Activated T-helper 1 cell treated with Interleukin-2 at 50 U/mL for 16 hours (primary cell): Measurements from ENCODE around the gene RIOX2.
"Not testable (repeated sequence)": the region's sequence is repeated elsewhere in the genome, so short reads cannot be mapped to it uniquely, and the experiment has no call there.

Experiments used
- DNase-seq: peaks from one replicate; pipeline ENCODE4 v3.0.0-alpha.2; 2020; ENCODE audit warnings: low read depth

RIOX2 gene

DNA sequence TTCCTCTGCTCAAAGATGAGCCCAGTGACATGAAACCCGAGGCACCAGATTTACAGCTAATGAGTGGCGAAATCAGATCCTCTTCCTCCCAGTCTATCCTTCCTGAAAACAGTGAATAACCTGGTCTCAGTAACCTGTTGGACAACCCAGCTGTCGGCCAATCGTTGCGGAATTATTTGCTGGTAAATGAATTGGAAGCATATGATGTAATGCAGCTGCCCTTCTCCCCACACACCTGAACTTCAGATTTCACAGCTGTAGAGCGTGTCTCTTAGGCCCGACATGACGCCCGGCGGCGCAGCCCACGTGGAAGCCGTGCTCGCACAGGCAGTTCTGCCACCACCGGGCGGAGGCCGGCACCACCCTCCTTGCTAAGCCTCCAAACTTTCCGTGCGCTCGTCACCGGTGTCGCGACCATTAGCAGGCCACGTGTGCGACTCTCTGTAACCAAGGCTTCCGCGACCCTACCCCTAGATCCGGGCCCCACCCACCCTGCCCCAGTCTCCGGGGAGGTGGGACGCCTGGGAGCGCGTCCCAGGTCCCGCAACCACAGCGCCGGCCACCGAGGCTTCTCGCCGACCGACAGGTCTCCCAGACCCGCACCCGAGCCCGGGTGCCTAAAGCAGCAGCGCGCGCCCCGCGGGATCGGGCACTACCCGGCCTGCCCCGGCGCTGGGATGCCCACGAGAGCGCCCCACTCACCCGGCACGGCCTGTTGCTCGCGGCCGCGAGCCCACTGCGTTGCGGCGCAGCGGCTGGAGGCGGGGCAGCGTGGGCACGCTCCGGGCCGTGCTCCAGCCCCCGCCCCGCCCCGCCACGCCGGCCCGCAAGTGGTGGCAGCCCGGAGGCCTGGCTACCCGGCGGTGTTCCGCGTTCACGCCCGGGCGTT lies at the start of gene RIOX2:
RIOX2 (minus strand) TSS at position 753 of the 889 bp plus-strand sequence. CDS start 4,838 bp downstream, outside the sequence.
- DNase-seq: peak; percentile 61

DNA sequence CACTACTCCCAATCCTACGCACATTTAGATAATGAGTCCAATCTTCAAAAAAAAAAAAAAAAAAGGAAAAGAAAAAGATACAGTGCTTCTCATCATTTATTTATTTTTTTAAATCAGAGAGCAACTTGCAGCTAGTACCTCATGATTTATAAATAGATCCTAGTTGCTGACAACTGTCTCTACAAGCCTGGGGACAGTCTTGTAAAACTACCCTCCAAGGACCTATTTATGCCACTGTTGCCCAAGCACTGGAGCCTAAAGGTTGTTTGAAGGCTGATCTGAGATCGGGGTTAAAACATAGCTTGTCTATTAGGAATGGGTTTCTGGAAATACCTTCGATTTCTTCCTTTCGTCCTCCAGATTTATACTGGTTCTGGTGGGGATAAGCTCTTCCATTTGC lies 48.2 kb upstream of the RIOX2 start:
- DNase-seq: no peak

DNA sequence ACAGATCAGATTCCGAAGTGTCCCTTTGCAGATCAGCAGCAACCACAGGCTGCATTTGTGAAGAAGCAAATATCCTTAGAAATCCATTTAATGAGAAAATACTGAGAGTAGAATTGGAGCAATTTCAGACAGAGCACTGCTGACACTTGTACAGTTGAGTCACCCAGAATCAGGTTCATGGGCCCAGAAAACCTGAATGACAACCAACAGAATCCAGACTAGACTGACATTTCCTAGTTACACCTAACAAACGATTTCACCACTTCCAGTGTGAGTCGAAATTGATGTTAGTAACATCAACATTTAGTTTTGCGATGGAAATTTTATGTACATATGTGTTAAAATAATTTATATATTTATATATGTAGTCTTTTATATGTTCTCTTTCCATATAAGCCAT lies 46.1 kb upstream of the RIOX2 start:
- DNase-seq: no peak

DNA sequence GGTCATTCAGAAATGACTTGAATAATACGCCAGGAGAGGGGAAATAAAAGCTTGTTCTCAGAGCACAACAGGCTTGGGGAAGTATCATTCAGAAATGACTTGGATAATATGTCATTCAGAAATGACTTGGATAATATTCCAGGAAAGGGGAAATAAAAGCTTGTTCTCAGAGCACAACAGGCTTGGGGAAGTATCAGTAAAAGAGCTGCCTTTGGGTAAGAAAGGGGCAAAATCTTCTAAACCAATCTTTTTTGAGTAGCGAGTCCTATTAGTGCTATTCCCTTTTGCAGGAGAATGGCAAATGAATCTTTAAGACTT lies 42.0 kb upstream of the RIOX2 start:
- DNase-seq: no peak

DNA sequence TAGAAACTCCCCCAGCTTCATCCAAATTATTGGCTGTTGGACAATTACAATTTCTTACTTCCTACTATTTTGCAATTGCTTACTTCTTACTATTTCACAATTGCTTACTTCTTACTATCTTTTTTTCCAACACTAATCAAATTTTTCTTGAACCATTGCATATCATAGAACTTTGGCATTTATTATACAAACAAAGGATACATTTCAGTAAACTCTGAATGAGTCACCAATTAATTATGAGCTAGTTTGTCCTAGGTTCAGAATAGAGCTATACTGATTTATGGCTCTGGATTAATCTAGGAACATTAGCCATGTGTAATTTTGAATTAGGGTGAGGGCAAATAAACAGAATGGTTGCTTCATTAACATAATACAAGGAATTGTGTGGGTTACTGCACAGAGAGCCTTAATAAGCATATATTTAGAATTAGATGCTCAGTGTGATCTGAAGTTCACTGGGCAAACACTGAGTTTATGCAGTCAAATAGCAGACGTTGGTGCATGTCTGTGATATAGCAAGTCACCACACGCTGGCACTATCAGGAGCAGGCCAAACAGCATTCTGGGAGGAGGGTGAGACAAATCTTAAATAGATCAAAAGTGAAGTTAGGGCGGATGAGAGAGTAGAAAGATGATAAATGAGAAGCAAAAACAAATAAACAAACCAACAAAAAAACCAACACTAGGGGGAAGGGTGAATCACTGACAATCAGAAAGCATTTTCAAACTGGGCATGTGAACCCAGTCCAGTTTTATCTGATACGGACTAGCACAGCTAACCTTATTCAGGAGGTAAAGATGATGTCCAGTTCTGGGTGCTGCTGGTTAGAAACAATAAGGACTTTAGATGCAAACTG lies 41.4 kb upstream of the RIOX2 start:
- no peak for DNase-seq

DNA sequence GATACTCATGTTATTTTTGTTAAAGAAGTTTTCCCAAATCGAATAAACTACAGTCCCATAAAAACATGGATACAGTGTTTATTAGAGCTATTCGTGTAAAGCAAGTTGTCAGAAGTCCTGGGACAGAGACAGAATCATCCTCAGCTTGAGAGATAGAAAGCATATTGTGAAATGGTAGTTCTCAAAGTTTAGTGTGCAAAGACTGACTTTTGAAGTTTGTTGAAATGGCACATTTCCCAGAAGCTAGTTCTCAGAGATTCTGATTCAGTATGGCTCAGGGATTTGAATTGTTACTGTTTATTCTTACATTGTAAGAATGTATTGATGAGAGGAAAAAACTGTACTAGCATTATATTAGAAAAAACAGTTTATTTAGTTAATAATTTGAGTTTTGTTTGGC lies 40.7 kb upstream of the RIOX2 start:
- no peak for DNase-seq

DNA sequence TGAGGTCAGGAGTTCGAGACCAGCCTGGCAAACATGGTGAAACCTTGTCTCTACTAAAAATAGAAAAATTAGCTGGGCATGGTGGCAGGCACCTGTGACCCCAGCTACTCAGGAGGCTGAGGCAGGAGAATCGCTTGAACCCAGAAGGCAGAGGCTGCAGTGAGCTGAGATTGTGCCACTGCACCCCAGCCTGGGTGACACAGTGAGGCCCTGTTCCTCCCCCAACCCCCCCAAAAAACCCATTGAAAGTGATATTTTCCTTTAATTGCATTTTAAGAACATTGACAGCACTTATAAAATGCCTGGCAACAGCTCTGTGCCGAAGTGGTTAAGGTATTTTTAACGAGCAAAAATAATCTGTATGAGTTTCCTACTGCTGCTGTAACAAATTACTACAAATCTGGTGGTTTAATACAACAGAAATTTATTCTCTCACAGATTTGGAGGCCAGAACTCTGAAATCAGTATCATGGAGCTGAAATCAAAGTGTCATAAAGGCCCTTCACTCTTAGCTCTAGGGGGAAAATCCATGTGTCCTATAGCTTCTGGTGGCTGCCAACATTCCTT lies 38.7 kb upstream of the RIOX2 start:
- not testable (repeated sequence) for DNase-seq

DNA sequence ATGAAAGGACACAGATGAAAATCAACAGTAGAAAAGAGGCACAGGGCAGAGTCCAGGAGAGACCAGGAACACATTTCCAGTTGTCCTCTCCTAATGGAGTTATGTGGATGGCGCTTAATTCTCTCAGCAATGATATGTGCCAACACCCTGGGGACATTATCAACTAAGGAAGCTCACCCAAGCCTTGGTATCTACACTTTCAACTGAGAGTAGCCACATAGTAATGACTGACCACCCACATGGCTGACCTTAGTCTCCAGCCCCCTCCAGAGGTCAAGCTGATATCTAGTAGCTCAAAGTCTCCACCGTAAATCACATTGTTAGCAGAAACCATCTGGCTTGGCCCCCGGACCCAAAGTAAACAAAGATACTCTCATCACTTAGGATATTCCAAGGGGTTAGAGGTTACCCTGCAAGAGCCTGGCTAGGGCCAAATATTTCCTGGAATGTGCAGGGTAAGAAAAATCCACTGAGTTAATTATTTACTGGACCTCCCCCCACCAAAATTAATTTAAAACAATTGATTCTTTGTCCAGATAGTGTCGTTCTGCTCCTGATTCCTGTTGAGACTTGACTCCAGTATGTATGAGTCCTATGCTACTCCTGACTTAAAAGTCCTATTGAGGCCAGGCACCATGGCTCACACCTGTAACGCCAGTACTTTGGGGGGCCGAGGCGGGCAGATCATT lies 38.1 kb upstream of the RIOX2 start:
- DNase-seq: no peak

DNA sequence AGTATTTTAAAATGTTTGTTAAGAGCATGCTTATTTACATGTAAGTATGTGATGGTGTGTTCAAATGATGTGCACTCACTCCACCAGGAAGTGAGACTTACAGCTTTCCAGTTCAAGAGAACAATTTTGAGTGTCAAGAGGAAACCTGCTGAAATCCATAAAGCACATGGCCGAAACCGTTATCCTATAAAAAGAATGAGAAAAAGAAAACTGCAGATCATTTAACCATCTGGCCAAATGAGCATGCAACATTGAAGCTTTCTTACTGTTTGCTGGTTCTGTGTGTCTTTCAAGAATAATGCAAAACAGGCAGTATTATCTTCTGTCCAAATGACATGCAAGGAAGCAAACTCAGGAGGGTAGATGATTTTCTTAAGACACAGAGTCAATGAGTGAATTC lies 36.6 kb upstream of the RIOX2 start:
- DNase-seq: no peak

DNA sequence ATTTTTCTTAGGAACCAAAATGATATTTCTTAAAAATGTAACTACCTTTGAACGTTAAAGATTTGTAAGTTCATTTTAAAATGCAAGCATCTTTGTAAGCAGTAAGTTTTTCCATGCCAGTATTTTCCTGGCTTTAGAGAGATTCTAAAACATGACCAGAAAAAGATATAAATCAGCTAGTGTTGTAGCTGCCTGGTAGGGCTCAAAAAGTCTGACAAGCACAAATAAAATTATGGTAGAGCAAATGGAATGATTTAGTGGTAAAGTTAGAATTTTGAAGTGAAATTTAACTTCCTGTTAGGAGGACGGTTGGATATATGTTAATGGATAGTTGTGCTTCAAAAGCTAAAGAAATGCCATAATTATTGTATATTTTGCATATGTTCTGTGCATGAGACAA lies 33.2 kb upstream of the RIOX2 start:
- DNase-seq: no peak

DNA sequence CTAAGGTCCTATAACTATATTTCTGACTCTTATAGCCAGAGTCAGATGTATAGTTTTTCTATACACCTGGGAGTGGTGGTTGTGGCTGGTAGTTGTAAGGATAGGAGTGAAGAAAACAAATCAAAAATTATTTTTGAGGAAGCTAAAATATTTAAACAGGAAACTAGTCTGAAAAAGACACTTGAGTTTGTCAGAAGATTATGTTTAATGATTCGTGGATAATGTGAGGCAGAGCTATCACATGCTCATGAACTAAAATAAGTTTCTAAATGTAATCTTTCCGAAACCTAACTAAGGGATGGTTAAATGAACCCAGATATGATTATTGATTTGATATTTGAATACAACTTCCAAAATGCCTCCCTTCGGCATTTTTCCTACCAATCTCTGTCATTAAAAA lies 32.5 kb upstream of the RIOX2 start:
- no peak for DNase-seq

DNA sequence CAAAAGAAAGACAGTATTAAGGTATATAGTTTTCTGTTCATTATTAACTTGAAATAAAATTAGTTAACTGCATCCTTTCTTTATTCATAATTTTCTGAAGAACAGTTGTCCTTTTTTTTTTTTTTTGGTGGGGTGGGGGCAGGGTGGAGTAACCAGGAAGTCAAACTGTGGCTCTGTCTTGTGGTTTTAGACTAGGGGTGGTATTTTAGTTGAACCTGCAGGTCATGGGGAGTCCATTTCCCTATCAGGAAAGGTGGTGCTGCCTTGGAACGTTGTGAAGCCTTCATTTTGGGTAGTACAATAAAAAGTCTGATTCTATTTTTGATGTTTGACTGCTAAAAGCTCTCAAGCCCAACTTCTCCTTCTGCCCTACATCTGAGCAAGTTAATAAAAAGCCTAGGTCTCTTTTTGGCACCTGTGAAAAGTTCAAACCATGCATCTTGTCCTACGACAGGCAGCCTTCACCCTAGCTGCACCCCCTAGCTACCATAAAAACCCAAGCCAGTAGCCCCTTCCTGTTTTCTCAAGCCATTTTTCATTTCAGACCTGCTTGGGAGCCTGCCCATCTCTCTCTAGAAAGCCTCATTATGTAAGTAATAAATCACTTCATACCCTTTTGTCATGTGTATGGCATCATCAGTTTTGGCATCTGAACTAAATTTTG lies 31.2 kb upstream of the RIOX2 start:
- DNase-seq: no peak

DNA sequence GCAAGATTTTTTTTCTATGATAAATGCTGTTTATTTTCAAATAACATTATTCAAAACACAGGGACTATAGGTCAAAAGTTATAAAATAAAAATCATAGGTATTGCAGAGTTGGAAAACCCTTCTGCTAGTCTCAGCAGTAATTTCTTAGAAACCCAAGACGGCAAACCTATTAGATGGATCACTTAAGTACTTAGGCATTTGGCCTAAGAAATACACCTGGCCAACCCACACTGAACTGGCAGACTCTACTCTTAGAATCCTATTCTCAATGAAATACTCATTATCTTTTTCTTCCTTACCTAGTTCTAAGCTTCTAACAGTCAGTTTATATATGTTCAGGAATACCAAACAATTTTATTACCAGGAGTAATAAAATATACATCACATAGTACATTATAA lies 30.5 kb upstream of the RIOX2 start:
- no peak for DNase-seq

DNA sequence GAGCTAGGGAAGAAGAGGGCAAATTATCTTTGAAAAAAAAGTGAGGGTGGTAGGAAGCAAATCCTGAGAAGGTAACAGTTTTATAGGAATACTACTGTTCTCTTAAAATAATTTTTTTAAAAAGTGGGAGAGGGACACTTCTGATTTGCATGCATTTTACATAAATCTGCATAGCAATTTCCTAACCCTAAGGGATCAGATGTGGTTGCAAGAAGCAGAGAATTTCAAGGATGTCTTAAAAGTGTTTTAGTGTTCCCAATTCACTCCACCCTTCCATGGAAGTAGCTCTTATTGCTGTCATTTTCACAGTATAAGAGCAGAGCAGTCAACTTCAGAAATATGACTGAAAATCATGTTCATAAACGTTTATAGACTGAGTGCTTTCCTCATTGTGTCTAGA lies 27.8 kb upstream of the RIOX2 start:
- DNase-seq: no peak

DNA sequence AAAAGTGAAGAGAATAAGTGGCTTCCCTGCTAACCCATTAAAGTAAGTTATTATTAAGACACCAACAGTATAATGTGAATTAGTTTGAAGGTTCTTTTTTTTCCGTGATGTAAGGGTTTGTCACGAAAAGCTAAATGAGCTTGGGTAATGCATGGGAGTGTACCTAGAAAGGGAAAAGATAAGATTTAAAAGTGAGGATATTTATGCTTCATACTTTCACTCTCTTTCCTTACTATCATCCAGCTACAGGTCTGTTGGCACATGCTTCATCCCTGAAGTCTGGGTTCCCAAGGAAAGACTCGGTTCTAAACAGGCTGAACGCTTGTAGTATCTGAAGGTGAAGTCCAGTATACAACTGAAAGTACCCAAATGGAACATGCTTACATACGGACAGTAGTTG lies 26.9 kb upstream of the RIOX2 start:
- no peak for DNase-seq

DNA sequence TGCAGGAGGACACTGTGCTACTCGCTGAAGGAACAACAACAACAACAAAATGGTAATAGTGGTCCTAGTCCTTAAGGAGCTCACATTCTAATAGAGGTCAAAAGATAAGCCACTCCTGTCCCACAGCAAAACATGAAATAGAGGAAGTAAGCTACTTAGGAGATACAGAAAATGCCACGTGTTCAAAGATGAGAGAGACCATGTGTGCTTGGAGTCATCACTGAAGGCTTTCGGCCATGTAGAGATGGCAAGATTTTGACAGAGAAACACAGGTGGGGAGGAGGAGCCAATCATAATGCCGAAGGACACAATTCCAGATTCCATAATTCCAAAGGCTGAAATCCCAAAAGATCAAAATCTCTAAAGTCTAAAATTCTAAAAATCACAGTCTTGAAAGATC lies 24.8 kb upstream of the RIOX2 start:
- DNase-seq: no peak

DNA sequence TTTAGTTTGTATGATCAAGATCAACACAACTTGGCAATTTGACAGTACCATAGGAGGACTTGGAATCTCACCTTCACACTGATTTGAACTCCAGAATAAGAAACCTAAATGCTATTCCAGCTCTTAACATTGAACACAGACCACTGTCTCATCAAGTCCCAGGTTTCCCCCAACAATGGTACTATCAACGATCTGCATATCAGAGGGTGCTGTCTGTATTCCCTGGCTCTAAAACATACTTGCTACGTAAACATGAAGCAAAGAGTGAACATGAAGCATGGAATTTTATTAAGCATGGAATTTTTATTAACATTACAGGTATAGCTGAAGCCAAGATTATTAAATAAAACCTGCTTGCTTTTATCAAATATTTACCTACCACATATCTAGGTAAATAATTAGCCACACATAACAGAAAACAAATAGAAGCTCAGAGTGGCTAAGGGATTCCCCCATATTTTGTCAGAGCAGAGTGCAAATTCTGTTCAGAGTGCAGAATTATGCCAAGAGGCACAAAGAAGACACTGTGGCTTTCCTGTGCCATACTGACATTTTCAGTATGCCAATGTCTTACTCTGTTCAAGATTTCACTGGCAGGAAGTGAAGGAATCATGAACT lies 22.2 kb upstream of the RIOX2 start:
- DNase-seq: no peak

DNA sequence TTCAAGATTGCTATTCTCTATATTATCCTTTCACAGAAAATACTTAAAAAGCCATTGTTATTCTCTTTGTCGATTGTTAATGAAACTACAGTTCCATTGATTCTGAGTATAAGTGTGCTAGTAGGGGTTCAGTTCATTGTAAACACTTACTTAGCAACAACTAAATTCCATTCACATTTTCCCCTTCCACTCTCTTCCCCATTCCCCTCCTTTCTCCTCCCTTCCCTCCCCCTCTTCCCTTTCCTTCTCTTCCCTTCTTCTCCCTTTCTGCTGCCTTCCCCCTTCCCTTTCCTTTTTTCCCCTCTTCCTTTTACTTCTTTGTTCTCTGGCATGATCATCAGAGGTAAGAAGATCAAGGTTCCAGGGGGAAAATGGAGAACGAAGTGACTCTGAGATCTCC lies 21.3 kb upstream of the RIOX2 start:
- DNase-seq: no peak

DNA sequence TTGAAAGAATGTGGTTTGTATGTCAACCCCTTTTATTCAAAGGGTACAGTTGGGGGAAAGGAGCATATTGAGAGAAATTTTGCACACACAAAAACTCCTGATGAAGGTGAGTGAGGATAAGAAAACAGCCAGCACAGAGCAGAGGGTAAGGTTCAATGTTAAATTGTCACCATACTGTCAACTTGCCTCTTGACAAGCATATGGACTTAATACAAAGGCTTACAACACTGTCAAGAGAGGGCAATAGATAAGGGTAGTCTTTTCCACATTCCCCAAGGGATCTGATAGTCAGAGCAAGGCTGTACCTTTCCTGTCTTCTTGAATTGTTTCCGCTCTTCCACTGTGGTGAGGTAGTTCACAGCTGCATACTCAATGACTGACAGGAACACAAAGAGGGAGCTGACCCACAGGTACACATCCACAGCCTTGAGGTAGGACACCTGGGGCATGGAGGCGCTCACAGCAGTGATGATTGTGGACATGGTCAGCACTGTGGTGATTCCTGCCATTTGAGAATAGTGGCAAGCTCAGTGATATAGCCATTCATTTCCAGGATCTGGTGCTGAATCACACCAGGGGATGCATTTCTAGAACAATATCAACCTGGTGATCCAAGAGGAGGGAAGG lies 20.4 kb upstream of the RIOX2 start:
- no peak for DNase-seq

DNA sequence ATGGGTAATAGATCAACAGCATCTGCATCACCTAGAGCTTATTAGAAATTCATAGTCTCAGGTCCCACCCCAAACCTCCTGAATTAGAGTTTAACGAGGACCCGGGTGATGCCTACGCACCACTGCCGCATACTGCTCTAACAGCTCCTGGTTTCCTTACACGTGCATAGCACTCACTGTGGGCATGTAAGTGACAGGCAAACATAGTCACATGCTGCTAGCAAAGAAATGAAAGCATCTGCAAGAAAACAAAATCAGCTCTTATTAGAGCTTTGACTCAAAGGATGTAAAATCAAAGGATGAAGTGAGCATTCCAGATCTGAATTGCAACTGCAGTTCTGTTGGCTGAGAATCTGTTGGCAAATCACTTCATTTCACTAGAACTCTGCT lies 19.1 kb upstream of the RIOX2 start:
- no peak for DNase-seq
